ENCODE measurements around the gene S100A7. TPM values are rescaled to one million over a fixed set of nuclear protein-coding genes. Genes with fewer than 3 reads are reported as not detected.

S100A7 gene
- total and polyA plus RNA-seq, 3 donors from 2014 or later = not detected

GRCh38 chr1:153506831-153507413, 46.5 kb upstream of the S100A7 start:
- Histone ChIP-seq H3K4me1 (peaks cover 27% of the 10 kb centered on the region), H3K9me3 (no peaks in the 10 kb centered on the region), H3K36me3 (ENCODE audit: low read depth, missing control alignments) (no peaks in the 10 kb centered on the region), H3K27ac (peak overlapping the region in 1 of 2 donors; percentile 65), H3K27me3 (no peaks in the 10 kb centered on the region), H3K4me3 (no peak overlapping the region)
- peak; percentile 91 for DNase-seq
- intact Hi-C loops (cut with DNase I; ENCODE audit: low total_unique reads) = no loop called here
- WGBS, 2 donors = 21 to 55% methylated on average over 7 of the region's 7 CpGs
- TF ChIP-seq POLR2A (IDR thresholded peaks at IDR 0.05) = no peak
- TF ChIP-seq, protein P1, sequence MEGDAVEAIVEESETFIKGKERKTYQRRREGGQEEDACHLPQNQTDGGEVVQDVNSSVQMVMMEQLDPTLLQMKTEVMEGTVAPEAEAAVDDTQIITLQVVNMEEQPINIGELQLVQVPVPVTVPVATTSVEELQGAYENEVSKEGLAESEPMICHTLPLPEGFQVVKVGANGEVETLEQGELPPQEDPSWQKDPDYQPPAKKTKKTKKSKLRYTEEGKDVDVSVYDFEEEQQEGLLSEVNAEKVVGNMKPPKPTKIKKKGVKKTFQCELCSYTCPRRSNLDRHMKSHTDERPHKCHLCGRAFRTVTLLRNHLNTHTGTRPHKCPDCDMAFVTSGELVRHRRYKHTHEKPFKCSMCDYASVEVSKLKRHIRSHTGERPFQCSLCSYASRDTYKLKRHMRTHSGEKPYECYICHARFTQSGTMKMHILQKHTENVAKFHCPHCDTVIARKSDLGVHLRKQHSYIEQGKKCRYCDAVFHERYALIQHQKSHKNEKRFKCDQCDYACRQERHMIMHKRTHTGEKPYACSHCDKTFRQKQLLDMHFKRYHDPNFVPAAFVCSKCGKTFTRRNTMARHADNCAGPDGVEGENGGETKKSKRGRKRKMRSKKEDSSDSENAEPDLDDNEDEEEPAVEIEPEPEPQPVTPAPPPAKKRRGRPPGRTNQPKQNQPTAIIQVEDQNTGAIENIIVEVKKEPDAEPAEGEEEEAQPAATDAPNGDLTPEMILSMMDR (IDR thresholded peaks at IDR 0.05) = no peak

DNA sequence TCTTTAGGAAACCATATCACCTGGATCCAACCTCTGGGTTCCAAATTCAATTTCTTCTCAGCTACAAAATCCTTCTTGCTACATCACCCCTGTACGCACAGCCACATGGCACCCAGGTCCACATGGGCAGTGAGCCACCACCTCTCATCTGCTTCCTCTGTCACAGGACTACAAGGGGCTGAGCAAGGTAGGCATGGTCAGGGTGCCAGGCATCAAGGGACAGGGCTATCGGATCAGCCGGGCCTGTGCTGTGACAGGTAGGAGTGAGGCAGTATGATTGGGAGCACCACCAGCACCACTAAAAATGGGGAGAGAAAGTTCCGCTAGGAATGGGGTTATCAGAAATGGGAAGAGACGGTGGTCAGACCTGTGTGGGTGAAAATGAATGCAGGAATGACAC, 45.9 kb upstream of the S100A7 start:
- H3K4me3 ChIP-seq = no peak overlapping the region
- peaks cover 27% of the 10 kb centered on the region for H3K4me1 ChIP-seq
- H3K27me3 ChIP-seq = no peaks in the 10 kb centered on the region
- no peak for DNase-seq
- no peaks in the 10 kb centered on the region for H3K36me3 ChIP-seq (ENCODE audit: low read depth, missing control alignments)
- WGBS, 2 donors = 59 to 66% methylated on average over 5 of the region's 5 CpGs
- H3K27ac ChIP-seq = no peak overlapping the region
- intact Hi-C loops (cut with DNase I; ENCODE audit: low total_unique reads) = no loop called here
- H3K9me3 ChIP-seq = no peaks in the 10 kb centered on the region
- TF ChIP-seq, protein P1 (IDR thresholded peaks at IDR 0.05) = no peak
- no peak for TF ChIP-seq POLR2A (IDR thresholded peaks at IDR 0.05)

DNA sequence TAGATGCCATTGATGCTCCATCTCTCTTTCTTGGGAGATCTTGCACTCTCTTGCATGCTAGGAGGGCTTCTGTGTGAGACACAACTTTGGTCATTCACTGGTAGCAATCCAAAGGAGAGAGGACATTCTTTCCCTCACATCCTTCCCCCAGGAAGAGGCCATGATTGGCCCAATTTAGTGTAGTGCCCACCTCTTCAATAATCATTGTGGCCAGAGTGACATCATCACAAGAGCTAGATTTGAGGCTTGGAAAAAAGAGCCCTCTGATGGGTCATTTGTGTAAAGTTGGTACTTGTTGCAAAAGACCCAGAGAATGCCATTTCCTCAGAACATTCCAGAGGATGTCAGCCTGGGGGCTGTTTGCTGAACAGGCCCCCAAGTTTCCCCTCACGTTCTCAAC, 45.1 kb upstream of the S100A7 start:
- peaks cover 20% of the 10 kb centered on the region for H3K4me1 ChIP-seq
- DNase-seq = no peak
- intact Hi-C loops (cut with DNase I; ENCODE audit: low total_unique reads) = no loop called here
- H3K36me3 ChIP-seq (ENCODE audit: low read depth, missing control alignments) = no peaks in the 10 kb centered on the region
- H3K27me3 ChIP-seq = no peaks in the 10 kb centered on the region
- H3K9me3 ChIP-seq = no peaks in the 10 kb centered on the region
- no peak overlapping the region for H3K27ac ChIP-seq
- no peak for TF ChIP-seq POLR2A (IDR thresholded peaks at IDR 0.05)
- TF ChIP-seq, protein P1 (IDR thresholded peaks at IDR 0.05) = no peak
- H3K4me3 ChIP-seq = no peak overlapping the region
- WGBS, 2 donors = 94 to 100% methylated on average over 1 of the region's 1 CpG

GRCh38 chr1:153503766-153504165, 43.3 kb upstream of the S100A7 start:
- TF ChIP-seq, protein P1 (IDR thresholded peaks at IDR 0.05) = no peak
- no peak for TF ChIP-seq POLR2A (IDR thresholded peaks at IDR 0.05)

GRCh38 chr1:153498746-153499145, 38.3 kb upstream of the S100A7 start:
- Histone ChIP-seq H3K36me3 (ENCODE audit: low read depth, missing control alignments) (no peaks in the 10 kb centered on the region), H3K9me3 (no peaks in the 10 kb centered on the region), H3K4me1 (no peaks in the 10 kb centered on the region), H3K4me3 (no peak overlapping the region), H3K27ac (no peak overlapping the region), H3K27me3 (no peaks in the 10 kb centered on the region)
- TF ChIP-seq, protein P1 (IDR thresholded peaks at IDR 0.05) = no peak
- TF ChIP-seq POLR2A (IDR thresholded peaks at IDR 0.05) = no peak
- intact Hi-C loops (cut with DNase I; ENCODE audit: low total_unique reads) = loop anchor here (10.0 kb wide), 1 partner anchor 144 kb away; the partner anchor contains the start of gene S100A9
- WGBS, 2 donors = 43 to 44% methylated on average over 2 of the region's 2 CpGs
- DNase-seq = no peak

More at GRCh38 chr1:153503766-153504165, 43.3 kb upstream of the S100A7 start:
- intact Hi-C loops (cut with DNase I; ENCODE audit: low total_unique reads) = no loop called here
- WGBS, 2 donors = 90 to 100% methylated on average over 3 of the region's 3 CpGs
- Histone ChIP-seq H3K4me3 (no peak overlapping the region), H3K27ac (no peak overlapping the region), H3K9me3 (no peaks in the 10 kb centered on the region), H3K4me1 (peaks cover 20% of the 10 kb centered on the region), H3K27me3 (no peaks in the 10 kb centered on the region), H3K36me3 (ENCODE audit: low read depth, missing control alignments) (no peaks in the 10 kb centered on the region)
- no peak for DNase-seq

Measured in testis (tissue), 3 donors.